GM23338 (cell line): ENCODE results near the gene AMDHD1. TPM values are rescaled to one million over a fixed set of nuclear protein-coding genes. Genes with fewer than 3 reads are reported as not detected.

Experiments used
- ATAC-seq: fragments of 200-7000 bp; cut with Tn5 transposase; 3 replicates; pipeline ENCODE4 v1.9.1; 2020
- DNase-seq: peaks from one replicate; pipeline ENCODE4 v3.0.0-alpha.2; 2015; ENCODE audit warnings: low spot score
- H2AFZ ChIP-seq: fragments of 200-600 bp; sonication (generic); 2 replicates; pipeline ENCODE4 v1.8.0; 2016; ENCODE audit warnings: antibody characterized with exemption, mild to moderate bottlenecking, moderate library complexity
- H3F3A ChIP-seq: fragments of 200-600 bp; sonication (generic); replicated peaks from 2 replicates; pipeline ENCODE4 v1.8.0; 2017; ENCODE audit warnings: antibody characterized with exemption, mixed run types, low read depth
- H3K27ac ChIP-seq: fragments of 200-600 bp; sonication (generic); 2 replicates; pipeline ENCODE4 v1.6.1; 2016; ENCODE audit warnings: low read depth
- H3K27me3 ChIP-seq: fragments of 200-600 bp; sonication (generic); 2 replicates; pipeline ENCODE4 v1.8.0; 2016; ENCODE audit warnings: mild to moderate bottlenecking, mixed run types, moderate library complexity; ENCODE audit not compliant: insufficient read depth
- H3K36me3 ChIP-seq: fragments of 200-600 bp; sonication (generic); 2 replicates; pipeline ENCODE4 v1.8.0; 2016; ENCODE audit warnings: mild to moderate bottlenecking; ENCODE audit not compliant: insufficient read depth
- H3K4me1 ChIP-seq: fragments of 200-600 bp; sonication (generic); 2 replicates; pipeline ENCODE4 v1.8.0; 2016; ENCODE audit warnings: mild to moderate bottlenecking, moderate library complexity; ENCODE audit not compliant: insufficient read depth
- H3K4me2 ChIP-seq: fragments of 200-600 bp; sonication (generic); 2 replicates; pipeline ENCODE4 v1.7.1; 2017; ENCODE audit warnings: mixed run types
- H3K4me3 ChIP-seq: fragments of 200-600 bp; sonication (generic); 2 replicates; pipeline ENCODE4 v1.6.1; 2016; ENCODE audit warnings: mixed run types
- H3K79me2 ChIP-seq: fragments of 200-600 bp; sonication (generic); replicated peaks from 2 replicates; pipeline ENCODE4 v1.8.0; 2017; ENCODE audit warnings: mild to moderate bottlenecking; ENCODE audit not compliant: insufficient read depth
- H3K9me2 ChIP-seq: fragments of 200-600 bp; sonication (generic); 2 replicates; pipeline ENCODE4 v1.8.0; 2017; ENCODE audit not compliant: insufficient read depth
- H4K20me1 ChIP-seq: fragments of 200-600 bp; sonication (generic); replicated peaks from 2 replicates; pipeline ENCODE4 v1.8.0; 2017; ENCODE audit warnings: mild to moderate bottlenecking; ENCODE audit not compliant: insufficient read depth
- H3K27ac Mint-ChIP-seq: 2 replicates; pipeline ENCODE4 v1.8.0; 2020; ENCODE audit warnings: inconsistent platforms, mild to moderate bottlenecking, moderate library complexity, mixed read lengths
- H3K27me3 Mint-ChIP-seq: 3 replicates; pipeline ENCODE4 v1.8.0; 2022; ENCODE audit warnings: low read depth, mild to moderate bottlenecking, moderate library complexity, mixed read lengths, inconsistent platforms; ENCODE audit not compliant: insufficient read depth, poor library complexity
- H3K36me3 Mint-ChIP-seq: 3 replicates; pipeline ENCODE4 v1.8.0; 2021; ENCODE audit warnings: low read depth, mild to moderate bottlenecking, inconsistent platforms, moderate library complexity, mixed read lengths
- H3K4me1 Mint-ChIP-seq: 3 replicates; pipeline ENCODE4 v1.8.0; 2020; ENCODE audit warnings: mild to moderate bottlenecking, inconsistent platforms, mixed read lengths
- H3K4me3 Mint-ChIP-seq: 3 replicates; pipeline ENCODE4 v1.8.0; 2021; ENCODE audit warnings: moderate library complexity, mild to moderate bottlenecking, inconsistent platforms, mixed read lengths
- H3K9me3 Mint-ChIP-seq: 3 replicates; pipeline ENCODE4 v1.8.0; 2020; ENCODE audit warnings: moderate library complexity, mild to moderate bottlenecking, inconsistent platforms, mixed read lengths
- EZH2 ChIP-seq: fragments of 200-600 bp; sonication (generic); IDR thresholded peaks from one replicate; pipeline ENCODE4 v1.8.0; 2017; ENCODE audit warnings: antibody characterized with exemption, mild to moderate bottlenecking, low read depth; ENCODE audit not compliant: unreplicated experiment
- EZH2phosphoT487 ChIP-seq: fragments of 200-600 bp; sonication (generic); IDR thresholded peaks from one replicate; pipeline ENCODE4 v1.8.1; 2018; ENCODE audit warnings: antibody characterized with exemption; ENCODE audit not compliant: unreplicated experiment
- NANOG ChIP-seq: IDR thresholded peaks from 2 replicates; pipeline ENCODE4 v1.6.1; 2016; ENCODE audit warnings: antibody characterized with exemption, borderline replicate concordance
- POLR2AphosphoS5 ChIP-seq: IDR thresholded peaks from 2 replicates; pipeline ENCODE4 v1.6.1; 2016; ENCODE audit warnings: antibody characterized with exemption, low read depth
- ZNF114 ChIP-seq: fragments of 250-450 bp; sonication (Bioruptor Pico); IDR thresholded peaks from 2 replicates; pipeline ENCODE4 v1.5.0; 2020; ENCODE audit warnings: mild to moderate bottlenecking, moderate library complexity
- ZNF331 ChIP-seq: fragments of 250-450 bp; sonication (Bioruptor Pico); IDR thresholded peaks from 2 replicates; pipeline ENCODE4 v1.5.0; 2020; ENCODE audit warnings: low read depth, mild to moderate bottlenecking, moderate library complexity
- polyA plus RNA-seq: library from polyadenylated mRNA; unstranded; fragments of >200 nt; fragmentation: Nextera tagmentation; extraction: Ambion mirVana; gene quantifications from 2 replicates; pipeline ENCODE4 v1.2.1, GENCODE V29; 2016
- total RNA-seq: library from RNA; depleted of rRNA; stranded (reverse); fragments of >200 nt; shearing (Covaris generic); gene quantifications from 2 replicates; pipeline ENCODE4 v1.2.3, GENCODE V29; 2014
- TF ChIP-seq, protein P1 (sequence below): fragments of 250-450 bp; sonication (Bioruptor Pico); IDR thresholded peaks from 2 replicates; pipeline ENCODE4 v1.5.0; 2020; ENCODE audit warnings: mild to moderate bottlenecking, moderate library complexity
- TF ChIP-seq, protein P2 (sequence below), 2 experiments: fragments of 200-600 bp in 1 of 2; sonication (generic) in 1 of 2; conservative IDR thresholded peaks; 2 replicates each; pipeline versions ENCODE4 v1.5.1 to v1.6.1; 2016 to 2017; ENCODE audit warnings: antibody characterized with exemption in 2 of 2, low read depth in 2 of 2, mild to moderate bottlenecking in 2 of 2, moderate library complexity in 1 of 2
- TF ChIP-seq, protein P3 (sequence below): IDR thresholded peaks from 2 replicates; pipeline ENCODE4 v1.6.1; 2016; ENCODE audit warnings: antibody characterized with exemption

AMDHD1 gene
- total and polyA plus RNA-seq, 2 experiments from 2014 or later: 0.21 to 0.24 TPM

DNA sequence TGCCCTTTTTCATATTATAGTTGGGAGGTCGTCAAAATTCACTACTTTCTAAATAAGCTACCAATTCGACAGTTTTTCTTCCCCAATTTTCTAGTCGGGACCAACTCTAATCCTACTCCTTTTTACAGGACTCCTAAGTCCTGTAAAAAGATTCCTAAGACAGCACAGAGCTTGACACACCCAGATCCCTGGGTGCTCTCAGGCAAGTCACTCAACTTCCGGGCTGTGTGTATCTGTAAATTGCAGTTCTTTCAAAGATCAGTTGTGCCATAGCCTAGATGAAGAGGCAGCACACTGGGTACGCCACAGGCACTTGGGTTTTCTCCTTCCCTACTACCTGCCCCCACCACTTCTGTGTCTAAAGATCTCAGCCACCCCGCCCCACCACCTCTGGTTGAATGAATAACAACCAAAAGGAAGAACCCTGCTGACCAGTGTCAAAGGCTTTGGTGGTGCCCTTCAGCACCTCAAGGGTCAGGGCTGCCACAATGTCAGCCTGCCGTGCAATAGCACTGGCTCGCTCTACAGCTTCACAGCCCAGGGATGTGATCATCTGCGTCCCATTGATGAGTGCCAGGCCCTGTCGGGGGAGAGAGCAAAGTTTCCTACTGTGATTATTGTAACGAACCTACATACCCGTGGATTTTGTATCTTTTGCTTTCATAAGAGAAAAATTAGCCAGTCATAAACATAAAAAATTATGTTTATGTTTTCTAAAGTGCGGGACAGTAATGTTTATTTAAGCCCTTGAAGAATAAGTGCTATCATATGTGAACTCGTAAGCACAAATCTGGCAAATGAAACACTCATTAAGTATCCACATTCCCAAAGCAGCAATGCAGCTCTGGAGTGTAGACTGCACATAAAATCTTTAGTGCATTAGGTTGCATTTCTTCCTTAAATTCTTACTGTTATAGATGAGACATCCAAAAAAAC lies 43.8 kb downstream of the AMDHD1 start:
- Histone ChIP-seq H3K27me3 (no peaks in the 10 kb centered on the region), H3K27ac (no peak overlapping the region), H3K4me1 (peaks cover 27% of the 10 kb centered on the region), H4K20me1 (no peaks in the 10 kb centered on the region), H3K4me3 (no peak overlapping the region), H3K79me2 (no peaks in the 10 kb centered on the region), H3K36me3 (no peaks in the 10 kb centered on the region), H3K9me2 (no peaks in the 10 kb centered on the region), H2AFZ (peak overlapping the region; percentile 52; the same call in 1 of the 2 replicates), H3K4me2 (peak overlapping the region; percentile 56; the same call in 1 of the 2 replicates), H3F3A (no peaks in the 10 kb centered on the region)
- DNase-seq: peak; percentile 52
- ATAC-seq: peak; percentile 91
- peak overlapping the region; percentile 3 for H3K4me3 Mint-ChIP-seq
- no peaks in the 10 kb centered on the region for H3K36me3 Mint-ChIP-seq
- peaks cover 3% of the 10 kb centered on the region for H3K27me3 Mint-ChIP-seq
- peak overlapping the region; percentile 68; the same call in 1 of the 2 replicates for H3K27ac Mint-ChIP-seq
- peaks cover 41% of the 10 kb centered on the region for H3K4me1 Mint-ChIP-seq
- H3K9me3 Mint-ChIP-seq: no peaks in the 10 kb centered on the region
- TF ChIP-seq, protein P1, sequence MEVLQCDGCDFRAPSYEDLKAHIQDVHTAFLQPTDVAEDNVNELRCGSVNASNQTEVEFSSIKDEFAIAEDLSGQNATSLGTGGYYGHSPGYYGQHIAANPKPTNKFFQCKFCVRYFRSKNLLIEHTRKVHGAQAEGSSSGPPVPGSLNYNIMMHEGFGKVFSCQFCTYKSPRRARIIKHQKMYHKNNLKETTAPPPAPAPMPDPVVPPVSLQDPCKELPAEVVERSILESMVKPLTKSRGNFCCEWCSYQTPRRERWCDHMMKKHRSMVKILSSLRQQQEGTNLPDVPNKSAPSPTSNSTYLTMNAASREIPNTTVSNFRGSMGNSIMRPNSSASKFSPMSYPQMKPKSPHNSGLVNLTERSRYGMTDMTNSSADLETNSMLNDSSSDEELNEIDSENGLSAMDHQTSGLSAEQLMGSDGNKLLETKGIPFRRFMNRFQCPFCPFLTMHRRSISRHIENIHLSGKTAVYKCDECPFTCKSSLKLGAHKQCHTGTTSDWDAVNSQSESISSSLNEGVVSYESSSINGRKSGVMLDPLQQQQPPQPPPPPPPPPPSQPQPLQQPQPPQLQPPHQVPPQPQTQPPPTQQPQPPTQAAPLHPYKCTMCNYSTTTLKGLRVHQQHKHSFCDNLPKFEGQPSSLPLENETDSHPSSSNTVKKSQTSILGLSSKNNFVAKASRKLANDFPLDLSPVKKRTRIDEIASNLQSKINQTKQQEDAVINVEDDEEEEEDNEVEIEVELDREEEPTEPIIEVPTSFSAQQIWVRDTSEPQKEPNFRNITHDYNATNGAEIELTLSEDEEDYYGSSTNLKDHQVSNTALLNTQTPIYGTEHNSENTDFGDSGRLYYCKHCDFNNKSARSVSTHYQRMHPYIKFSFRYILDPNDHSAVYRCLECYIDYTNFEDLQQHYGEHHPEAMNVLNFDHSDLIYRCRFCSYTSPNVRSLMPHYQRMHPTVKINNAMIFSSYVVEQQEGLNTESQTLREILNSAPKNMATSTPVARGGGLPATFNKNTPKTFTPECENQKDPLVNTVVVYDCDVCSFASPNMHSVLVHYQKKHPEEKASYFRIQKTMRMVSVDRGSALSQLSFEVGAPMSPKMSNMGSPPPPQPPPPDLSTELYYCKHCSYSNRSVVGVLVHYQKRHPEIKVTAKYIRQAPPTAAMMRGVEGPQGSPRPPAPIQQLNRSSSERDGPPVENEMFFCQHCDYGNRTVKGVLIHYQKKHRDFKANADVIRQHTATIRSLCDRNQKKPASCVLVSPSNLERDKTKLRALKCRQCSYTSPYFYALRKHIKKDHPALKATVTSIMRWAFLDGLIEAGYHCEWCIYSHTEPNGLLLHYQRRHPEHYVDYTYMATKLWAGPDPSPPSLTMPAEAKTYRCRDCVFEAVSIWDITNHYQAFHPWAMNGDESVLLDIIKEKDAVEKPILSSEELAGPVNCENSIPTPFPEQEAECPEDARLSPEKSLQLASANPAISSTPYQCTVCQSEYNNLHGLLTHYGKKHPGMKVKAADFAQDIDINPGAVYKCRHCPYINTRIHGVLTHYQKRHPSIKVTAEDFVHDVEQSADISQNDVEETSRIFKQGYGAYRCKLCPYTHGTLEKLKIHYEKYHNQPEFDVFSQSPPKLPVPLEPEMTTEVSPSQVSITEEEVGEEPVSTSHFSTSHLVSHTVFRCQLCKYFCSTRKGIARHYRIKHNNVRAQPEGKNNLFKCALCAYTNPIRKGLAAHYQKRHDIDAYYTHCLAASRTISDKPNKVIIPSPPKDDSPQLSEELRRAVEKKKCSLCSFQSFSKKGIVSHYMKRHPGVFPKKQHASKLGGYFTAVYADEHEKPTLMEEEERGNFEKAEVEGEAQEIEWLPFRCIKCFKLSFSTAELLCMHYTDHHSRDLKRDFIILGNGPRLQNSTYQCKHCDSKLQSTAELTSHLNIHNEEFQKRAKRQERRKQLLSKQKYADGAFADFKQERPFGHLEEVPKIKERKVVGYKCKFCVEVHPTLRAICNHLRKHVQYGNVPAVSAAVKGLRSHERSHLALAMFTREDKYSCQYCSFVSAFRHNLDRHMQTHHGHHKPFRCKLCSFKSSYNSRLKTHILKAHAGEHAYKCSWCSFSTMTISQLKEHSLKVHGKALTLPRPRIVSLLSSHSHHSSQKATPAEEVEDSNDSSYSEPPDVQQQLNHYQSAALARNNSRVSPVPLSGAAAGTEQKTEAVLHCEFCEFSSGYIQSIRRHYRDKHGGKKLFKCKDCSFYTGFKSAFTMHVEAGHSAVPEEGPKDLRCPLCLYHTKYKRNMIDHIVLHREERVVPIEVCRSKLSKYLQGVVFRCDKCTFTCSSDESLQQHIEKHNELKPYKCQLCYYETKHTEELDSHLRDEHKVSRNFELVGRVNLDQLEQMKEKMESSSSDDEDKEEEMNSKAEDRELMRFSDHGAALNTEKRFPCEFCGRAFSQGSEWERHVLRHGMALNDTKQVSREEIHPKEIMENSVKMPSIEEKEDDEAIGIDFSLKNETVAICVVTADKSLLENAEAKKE (CRISPR knock-in tag): peak; percentile 69; the same call in 1 of the 2 replicates
- TF ChIP-seq NANOG: no peak
- TF ChIP-seq, protein P2, sequence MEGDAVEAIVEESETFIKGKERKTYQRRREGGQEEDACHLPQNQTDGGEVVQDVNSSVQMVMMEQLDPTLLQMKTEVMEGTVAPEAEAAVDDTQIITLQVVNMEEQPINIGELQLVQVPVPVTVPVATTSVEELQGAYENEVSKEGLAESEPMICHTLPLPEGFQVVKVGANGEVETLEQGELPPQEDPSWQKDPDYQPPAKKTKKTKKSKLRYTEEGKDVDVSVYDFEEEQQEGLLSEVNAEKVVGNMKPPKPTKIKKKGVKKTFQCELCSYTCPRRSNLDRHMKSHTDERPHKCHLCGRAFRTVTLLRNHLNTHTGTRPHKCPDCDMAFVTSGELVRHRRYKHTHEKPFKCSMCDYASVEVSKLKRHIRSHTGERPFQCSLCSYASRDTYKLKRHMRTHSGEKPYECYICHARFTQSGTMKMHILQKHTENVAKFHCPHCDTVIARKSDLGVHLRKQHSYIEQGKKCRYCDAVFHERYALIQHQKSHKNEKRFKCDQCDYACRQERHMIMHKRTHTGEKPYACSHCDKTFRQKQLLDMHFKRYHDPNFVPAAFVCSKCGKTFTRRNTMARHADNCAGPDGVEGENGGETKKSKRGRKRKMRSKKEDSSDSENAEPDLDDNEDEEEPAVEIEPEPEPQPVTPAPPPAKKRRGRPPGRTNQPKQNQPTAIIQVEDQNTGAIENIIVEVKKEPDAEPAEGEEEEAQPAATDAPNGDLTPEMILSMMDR (conservative IDR thresholded peaks at IDR 0.05; ENCODE audit: low read depth in 2 of 2): no peak
- no peak for TF ChIP-seq ZNF114 (CRISPR knock-in tag)
- TF ChIP-seq POLR2AphosphoS5: no peak
- TF ChIP-seq, protein P3, sequence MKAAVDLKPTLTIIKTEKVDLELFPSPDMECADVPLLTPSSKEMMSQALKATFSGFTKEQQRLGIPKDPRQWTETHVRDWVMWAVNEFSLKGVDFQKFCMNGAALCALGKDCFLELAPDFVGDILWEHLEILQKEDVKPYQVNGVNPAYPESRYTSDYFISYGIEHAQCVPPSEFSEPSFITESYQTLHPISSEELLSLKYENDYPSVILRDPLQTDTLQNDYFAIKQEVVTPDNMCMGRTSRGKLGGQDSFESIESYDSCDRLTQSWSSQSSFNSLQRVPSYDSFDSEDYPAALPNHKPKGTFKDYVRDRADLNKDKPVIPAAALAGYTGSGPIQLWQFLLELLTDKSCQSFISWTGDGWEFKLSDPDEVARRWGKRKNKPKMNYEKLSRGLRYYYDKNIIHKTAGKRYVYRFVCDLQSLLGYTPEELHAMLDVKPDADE: no peak
- no peak for TF ChIP-seq EZH2phosphoT487
- TF ChIP-seq ZNF331 (CRISPR knock-in tag): no peak
- TF ChIP-seq EZH2: no peak
